NCI-H146 treated with DMSO at 0.1 percent for 48 hours (cell line): ENCODE results near the gene UBE2K.
"Not testable (repeated sequence)": the region's sequence is repeated elsewhere in the genome, so short reads cannot be mapped to it uniquely, and the experiment has no call there.

Experiments
- DNase-seq: peaks from one replicate; lab custom pipeline; 2025; ENCODE audit not compliant: unreplicated experiment; lab: John Stamatoyannopoulos, UW

UBE2K gene, protein sequence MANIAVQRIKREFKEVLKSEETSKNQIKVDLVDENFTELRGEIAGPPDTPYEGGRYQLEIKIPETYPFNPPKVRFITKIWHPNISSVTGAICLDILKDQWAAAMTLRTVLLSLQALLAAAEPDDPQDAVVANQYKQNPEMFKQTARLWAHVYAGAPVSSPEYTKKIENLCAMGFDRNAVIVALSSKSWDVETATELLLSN

DNA sequence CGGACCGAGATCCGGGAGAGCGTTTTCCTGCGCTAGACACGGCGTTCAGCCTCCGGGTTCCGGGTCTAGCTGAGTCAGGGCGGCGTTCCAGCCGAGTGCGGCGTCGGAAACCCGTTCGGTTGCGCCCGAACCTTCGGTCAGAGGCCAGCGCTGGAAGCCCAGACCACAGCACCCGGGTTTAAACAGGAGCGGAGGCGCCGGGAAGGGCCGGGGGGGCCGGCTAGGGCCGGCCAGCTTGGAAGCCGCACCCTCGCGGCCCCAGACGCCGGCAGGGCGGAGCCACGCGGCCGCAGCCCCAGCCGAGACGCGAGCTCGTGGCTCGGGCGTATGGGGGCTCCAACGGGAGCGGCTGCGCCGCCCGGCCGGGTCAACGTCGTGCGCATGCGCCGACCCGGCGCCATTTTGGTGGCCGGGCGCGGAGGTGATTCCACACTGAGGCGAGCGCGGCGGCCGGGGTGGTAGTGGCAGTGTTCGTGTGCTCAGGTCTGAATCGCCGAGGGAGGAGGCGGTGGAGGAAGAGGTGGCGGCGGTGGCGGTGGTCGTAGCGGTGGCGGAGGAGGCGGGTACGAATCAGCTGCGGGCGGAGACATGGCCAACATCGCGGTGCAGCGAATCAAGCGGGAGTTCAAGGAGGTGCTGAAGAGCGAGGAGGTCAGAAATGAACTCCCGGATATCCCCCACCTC lies at the start of gene UBE2K:
TSS of gene UBE2K (plus strand) at position 397 of the 684 bp plus-strand sequence. CDS start at position 589, 192 bp downstream.
- DNase-seq: peak; percentile 52

DNA sequence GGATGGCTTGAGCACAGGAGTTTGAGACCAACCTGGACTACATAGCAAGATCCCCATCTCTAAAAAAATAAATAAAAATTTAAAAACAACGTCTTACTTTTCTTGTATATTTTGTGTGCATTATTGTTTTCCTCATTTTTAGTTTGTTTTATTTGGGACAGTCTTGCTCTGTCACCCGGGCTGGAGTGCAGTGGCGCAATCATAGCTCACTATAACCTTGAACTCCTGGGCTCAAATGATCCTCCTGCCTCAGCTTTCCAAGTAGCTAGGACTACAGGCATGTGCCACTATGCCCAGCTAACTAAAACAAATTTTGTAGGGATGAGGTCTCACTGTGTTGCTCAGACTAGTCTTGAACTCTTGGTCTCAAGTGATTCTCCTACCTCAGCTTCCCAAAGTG lies 49.7 kb upstream of the UBE2K start:
- no peak for DNase-seq

DNA sequence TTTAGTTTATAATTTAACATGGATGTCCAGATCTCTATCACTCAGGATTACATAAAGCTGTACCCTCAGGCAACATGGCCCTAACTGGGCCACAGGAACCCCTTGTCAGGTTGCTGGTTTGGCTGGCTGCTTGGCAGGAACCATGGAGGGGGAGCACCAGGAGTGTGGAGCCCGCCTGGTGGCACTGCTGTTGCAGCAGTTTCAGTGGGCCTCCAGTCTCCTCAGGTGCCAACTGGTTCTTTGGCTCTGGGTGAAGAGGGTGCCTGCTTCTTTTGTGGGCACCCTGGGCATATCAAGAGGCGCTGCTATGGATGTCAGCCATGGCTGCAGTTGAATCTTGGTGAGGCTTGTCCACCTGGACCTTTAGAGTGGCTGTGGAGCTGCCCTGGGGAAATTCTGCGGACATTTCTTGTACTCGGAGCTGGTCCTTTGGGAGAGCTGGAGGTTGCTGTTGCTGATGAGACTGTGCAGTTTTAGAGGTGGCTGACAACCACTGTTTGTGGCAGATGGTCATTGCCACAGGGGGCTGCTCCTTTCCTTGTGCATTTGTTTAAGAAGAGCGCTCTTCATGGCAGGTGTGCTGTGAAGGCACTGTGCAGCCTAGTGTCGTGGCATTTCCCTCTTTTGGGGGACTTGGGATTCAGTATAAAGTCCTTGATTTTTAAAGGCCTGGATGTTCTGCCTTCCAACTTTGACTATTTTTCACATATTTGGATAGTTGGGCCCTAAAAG lies 48.9 kb upstream of the UBE2K start:
- DNase-seq: no peak

DNA sequence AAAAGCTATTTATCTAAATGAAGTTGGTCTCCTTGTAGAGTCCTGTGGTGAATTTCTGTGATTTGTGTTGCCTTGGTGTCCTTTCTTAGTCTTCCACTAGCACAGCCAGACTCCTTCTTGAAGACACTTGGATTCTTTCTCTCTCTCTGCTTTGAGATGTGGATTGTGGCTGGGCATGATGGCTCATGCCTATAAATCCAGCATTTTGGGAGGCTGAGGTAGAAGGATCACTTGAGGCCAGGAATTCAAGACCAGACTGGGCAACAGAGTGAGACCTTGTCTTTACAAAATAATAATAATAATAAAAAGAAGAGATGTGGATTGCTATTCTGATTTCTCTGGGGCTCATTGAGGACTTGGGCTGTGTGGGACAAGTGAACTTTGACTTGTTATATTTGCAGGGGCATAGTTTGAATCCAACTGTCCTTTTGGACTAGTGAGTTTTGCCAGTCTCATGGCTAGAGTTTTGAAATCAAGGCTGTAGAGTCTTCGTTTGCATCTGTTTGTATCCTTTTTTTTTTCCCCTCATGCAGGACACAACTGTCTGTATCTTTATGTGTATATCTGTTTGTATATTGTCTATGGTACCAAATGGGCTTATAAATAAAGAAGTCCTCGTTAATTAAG lies 48.2 kb upstream of the UBE2K start:
- no peak for DNase-seq

DNA sequence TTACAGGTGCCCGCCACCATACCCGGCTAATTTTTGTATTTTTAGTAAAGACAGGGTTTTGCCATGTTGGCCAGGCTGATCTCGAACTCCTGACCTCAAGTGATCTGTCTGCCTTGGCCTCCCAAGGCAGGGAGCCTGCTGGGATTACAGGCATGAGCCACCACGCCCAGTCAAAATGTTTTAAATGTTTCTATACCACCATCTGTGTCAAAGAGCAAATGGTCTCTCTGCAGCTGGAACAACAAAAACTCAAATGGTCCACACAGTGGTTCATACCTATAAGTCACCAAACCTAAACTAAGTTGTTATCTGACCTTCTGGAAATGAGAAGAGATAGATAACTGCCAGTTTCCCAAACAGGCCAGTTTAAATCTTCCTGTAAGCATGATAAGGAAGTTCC lies 46.4 kb upstream of the UBE2K start:
- DNase-seq: not testable (repeated sequence)

DNA sequence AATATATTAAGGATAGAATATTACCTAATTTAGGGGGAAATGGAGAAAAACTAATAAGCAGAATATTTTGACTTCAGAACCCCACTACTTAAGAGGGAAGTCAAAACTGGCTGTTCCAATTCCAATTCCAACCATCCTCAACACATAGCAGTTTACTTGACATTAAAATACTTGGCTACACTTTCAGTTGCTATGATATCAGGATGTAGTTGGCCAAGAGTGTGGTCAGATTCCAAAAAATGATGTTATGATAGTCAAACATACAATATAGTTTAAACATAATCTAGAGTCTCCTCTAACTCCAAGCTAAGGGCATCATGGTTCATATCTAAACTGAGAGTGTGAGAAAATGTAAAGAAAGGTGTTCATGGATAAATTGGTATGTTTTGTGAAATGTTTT lies 42.7 kb upstream of the UBE2K start:
- DNase-seq: no peak

DNA sequence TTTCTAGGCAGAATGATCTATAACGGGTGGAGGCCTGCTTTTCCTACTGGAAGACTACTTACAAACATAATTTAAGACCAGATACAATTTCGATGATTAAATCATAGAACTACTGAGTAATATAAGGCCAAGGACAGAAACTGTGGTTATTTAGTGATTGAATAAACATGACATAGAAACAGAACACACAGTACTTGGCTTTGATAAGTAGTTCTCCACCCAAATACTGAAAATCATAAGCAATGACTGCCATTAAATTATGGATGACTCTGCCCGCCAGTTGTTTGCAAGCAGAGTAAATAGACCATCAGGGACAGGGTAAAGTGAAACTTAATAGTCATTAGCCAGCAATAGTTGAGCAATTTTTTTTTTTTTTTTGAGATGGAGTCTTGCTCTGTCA lies 42.1 kb upstream of the UBE2K start:
- no peak for DNase-seq

DNA sequence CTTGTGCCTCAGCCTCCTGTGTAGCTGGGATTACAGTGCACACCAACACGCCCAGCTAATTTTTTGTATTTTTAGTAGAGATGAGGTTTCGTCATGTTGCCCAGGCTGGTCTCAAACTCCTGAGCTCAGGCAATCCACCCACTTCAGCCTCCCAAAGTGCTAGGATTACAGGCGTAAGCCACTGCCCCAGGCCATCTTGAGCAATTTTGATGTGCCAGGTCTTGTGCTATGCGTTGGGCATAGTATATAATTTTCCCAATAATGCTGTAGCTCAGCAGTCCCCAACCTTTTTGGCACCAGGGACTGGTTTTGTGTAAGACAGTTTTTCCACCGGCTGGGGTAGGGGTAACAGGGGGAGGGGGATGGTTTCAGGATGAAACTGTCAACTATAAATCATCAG lies 41.3 kb upstream of the UBE2K start:
- not testable (repeated sequence) for DNase-seq

DNA sequence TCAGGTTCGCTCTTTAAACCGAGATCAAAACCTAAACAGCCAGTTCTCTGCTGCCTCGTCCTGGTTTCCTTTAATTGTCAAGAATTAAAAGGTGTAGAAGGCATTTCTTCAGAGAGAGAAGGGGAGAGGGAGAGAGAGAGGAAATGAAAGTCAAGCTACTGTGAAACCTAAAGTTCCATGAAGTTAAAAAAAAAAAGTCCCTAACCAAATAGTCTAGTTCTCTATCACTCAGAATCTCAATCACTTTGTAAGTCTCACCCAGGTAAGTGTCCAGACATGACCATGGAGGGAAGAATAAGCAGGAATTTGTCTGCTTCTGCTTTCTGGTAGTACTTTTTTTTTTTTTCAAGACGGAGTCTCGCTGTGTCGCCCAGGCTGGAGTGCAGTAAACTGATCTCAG lies 40.5 kb upstream of the UBE2K start:
- DNase-seq: no peak

DNA sequence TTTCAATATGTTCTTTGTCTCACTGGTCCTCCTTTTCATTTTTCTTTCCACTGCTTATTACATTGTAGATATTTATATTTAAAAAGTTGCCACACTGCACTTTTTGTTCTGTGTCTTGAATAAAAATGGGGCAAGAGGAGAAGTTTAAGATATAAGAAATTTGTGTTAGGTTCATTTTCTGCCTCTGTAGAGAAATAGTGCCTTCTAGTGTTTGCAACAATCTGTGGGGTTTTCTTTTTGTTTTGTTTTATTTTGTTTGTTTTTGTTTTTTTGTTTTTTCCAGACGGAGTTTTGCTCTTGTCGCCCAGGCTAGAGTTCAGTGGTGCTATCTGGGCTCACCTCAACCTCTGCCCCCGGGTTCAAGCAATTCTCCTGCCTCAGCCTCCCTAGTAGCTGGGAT lies 39.2 kb upstream of the UBE2K start:
- no peak for DNase-seq

DNA sequence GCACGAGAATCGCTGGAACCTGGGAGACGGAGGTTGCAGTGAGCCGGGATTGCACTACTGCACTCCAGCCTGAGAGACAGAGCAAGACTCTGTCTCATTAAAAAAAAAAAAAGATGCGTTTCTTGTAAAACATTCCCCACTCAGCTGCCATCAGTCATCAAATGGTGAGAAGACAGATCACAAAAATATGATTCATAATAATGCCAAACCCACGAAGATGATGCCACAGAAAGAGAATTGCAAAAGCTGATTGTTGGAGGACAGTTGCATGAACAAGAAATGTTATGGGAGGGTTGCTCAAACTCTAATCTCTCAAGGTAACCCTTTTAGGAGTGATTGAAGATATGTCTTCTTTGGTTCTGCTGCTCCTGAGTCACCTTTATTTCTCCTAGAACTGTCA lies 37.9 kb upstream of the UBE2K start:
- DNase-seq: no peak

DNA sequence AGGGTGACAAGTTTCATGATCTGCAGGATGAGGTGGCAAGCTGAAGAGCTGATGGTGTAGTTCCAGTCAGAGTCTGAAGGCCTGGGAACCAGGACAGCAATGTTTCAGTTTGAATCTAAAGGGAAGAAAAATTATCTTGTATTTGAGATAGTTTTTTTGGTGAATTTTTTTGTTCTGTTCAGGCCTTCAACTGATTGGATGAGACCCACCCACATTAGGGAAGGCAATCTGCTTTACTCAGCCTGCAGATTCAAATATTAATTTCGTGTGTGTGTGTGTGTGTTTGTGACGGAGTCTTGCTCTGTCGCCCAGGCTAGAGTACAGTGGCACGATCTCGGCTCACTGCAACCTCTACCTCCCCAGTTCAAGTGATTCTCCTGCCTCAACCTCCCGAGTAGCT lies 37.2 kb upstream of the UBE2K start:
- no peak for DNase-seq

DNA sequence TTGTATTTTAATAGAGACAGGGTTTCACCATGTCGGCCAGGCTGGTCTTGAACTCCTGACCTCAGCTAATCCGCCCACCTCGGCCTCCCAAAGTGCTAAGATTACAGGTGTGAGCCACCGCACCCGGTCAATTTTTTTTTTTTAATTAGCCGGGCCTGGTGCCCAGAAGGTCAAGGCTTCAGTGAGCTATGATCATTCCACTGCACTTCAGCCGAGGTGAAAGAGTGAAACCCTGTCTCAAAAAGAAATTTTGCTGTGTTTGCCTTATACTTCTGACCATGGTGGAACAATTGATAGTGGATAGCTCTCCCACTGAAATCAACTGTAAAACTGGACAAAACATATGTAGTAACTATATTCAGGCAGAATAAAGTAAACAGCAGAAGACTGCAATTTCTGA lies 35.3 kb upstream of the UBE2K start:
- no peak for DNase-seq

DNA sequence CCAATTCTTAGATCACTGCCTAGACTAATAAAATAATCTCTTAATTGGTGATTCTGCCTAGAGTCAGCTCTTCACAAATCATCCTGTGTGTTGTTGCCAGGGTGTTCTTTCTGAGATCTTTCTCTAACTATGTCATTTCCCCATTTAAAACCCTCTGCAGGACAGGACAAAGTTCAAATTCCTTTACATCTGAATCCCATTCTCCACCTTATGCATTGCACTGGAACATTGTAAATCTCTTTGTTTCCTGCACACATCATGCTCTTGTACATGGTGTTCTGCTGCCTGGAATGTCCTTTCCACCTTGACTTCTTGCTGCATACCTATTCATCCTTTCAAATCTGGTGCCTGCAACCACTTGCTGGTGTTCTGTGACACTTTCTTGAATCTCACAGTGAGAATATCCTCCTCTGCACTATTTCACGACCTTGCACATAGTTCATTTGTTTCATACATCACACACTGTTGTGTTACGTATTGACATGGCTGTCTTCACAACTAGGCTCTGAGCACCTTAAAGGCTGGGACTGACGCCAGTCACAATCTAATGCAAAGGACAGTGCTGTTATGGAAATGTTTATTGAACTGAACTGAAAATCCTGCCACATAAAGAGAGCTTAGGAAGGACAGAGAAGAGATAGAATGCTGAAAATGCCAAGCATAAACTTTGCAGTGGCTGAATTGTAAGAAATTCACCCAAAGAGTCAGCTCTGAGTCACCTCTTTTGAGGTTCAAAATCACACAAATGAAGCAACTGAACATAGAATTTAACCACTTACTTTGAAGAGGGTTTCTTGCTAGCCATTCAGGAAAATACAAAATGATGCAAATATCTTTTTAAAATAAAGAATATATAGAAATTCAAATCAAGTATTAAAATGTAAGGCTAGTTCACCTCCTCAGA lies 32.9 kb upstream of the UBE2K start:
- DNase-seq: no peak

DNA sequence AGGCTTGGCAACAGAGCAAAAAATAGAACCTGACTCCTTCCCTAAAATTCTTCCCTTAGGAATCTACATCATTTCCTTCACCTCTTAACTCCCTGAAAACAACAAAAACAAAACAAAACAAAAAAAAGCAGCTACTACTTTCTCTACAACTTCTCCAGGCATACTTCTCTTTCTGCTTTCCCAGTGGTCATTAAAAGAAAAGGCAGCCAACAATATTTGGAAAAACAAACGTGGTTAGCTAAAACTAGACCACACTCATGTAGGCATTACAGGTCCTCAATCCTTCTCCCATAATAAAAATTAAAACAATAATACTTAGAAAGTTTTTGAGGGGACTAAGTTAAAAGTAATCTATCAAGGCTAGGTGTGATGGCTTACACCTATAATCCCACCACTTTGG lies 30.2 kb upstream of the UBE2K start:
- DNase-seq: no peak

DNA sequence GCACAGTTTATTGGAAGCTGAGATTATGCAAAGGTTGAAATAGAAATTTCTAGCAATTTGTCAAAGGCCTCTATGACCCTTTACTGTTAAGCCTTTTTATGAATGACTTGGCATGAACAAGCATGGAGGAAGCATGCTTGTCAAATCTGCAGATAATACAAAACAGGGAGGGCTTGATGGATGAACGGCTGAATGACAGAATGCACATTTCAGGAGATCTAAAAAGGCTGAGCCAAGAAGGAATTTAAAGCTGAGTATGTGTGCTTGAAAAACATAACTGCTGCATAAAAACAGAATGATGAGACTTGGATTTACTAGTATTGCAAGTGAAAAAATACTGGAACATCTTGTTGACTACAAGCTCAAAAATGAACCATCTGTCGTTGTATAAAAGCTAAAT lies 29.0 kb upstream of the UBE2K start:
- no peak for DNase-seq

DNA sequence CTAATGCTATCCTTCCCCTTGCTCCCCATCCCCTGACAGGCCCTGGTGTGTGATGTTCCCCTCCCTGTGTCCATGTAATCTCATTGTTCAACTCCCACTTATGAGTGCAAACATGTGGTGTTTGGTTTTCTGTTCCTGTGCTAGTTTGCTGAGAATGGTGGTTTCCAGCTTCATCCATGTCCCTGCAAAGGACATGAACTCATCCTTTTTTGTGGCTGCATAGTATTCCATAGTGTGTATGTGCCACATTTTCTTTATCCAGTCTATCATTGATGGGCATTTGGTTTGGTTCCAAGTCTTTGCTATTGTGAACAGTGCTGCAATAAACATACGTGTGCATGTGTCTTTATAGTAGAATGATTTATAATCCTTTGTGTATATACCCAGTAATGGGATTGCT lies 27.6 kb upstream of the UBE2K start:
- not testable (repeated sequence) for DNase-seq

DNA sequence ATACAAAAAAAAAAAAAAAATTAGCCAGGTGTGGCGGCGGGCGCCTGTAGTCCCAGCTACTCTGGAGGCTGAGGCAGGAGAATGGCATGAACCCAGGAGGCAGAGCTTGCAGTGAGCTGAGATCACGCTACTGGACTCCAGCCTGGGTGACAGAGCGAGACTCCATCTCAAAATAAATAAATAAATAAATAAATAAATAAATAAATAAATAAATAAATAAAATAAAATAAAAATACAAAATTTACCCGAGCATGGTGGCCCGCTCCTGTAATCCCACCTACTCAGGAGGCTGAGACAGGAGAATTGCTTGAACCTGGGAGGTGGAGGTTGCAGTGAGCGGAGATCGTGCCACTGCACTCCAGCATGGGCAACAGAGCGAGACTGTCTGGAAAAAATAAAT lies 22.3 kb upstream of the UBE2K start:
- not testable (repeated sequence) for DNase-seq

DNA sequence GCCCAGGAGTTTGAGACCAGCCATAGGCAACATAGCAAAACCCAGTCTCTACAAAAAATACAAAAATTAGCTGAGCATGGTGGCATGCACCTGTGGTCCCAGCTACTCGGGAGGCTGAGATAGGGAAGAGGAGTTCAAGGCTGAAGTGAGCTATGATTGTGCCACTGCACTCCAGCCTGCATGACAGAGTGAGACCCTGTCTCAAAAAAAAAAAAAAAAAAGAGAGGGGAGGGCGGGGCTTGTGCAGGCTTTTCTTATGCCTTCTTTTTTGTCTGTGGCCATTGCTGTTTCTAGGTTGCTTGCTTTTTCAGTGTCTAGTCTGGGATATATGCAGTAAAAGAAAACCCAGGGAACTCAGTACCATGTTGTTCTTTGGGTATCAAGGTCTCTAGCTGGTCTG lies 16.9 kb upstream of the UBE2K start:
- DNase-seq: not testable (repeated sequence)

DNA sequence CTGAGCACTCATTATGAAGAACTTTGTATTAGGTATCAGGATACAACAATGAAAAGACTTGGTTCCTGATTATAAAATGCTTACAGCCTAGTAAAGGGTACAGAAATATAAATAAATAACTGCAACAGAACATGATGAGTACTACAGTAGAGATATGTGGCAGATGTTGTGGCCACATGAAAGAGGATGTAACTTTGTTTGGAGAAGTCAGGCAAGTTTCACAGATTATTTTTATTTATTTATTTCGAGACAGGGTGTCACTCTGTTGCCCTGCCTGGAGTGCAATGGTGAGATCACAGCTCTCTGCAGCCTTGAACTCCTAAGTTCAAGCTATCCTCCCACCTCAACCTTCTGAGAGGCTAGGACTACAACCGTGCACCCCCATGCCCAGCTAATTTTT lies 15.8 kb upstream of the UBE2K start:
- no peak for DNase-seq

DNA sequence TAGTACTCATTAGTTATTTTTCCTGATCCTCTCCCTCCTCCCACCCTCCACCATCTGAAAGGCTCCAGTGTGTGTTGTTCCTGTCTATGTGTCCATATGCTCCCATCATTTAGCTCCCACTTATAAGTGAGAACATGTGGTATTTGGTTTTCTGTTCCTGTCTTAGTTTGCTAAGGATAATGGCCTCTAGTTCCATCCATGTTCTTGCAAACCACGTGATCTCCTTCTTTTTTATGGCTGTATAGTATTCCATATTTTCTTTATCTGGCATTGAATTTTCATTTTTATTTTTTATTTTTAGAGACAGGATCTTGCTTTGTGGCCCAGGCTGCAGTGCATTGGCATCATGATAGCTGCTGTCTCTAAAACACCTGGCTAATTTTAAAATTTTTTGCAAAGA lies 11.9 kb upstream of the UBE2K start:
- DNase-seq: no peak
